K562 (cell line): Measurements from ENCODE around the gene HEPACAM. TPM values are rescaled to one million over a fixed set of nuclear protein-coding genes. Genes with fewer than 3 reads are reported as not detected.

ENCODE experiments used
- BCOR ChIP-seq: fragments of 450-650 bp; IDR thresholded peaks from 2 replicates; pipeline ENCODE4 v1.6.1; 2016
- C11orf30 ChIP-seq: fragments of 450-650 bp; IDR thresholded peaks from 2 replicates; pipeline ENCODE4 v1.6.1; 2016; ENCODE audit warnings: low read depth, mild to moderate bottlenecking
- CTCFL ChIP-seq: IDR thresholded peaks from 2 replicates; pipeline ENCODE4 v1.6.1; 2011; ENCODE audit warnings: borderline replicate concordance, low read depth, mild to moderate bottlenecking, moderate library complexity, low read length; ENCODE audit not compliant: insufficient read depth, poor library complexity, severe bottlenecking
- CUX1 ChIP-seq: fragments of 200-800 bp; sonication (Bioruptor generic); IDR thresholded peaks from 2 replicates; pipeline ENCODE4 v1.6.1; 2016; ENCODE audit warnings: missing genetic modification characterization, missing compliant biosample characterization
- FOXM1 ChIP-seq, 2 experiments: fragments of 450-650 bp in 1 of 2; sonication (generic) in 1 of 2; formaldehyde crosslinking in 1 of 2; IDR thresholded peaks; 2 replicates each; pipeline versions ENCODE4 v1.6.1 to v1.9.0; 2017 to 2022; ENCODE audit warnings: low read depth in 2 of 2, mild to moderate bottlenecking in 2 of 2, missing genetic modification reagents in 1 of 2, moderate library complexity in 1 of 2
- MTA3 ChIP-seq: fragments of 450-650 bp; formaldehyde crosslinking; IDR thresholded peaks from 2 replicates; pipeline ENCODE4 v1.6.1; 2017; ENCODE audit warnings: mild to moderate bottlenecking, borderline replicate concordance
- NFYB ChIP-seq: IDR thresholded peaks from 2 replicates; pipeline ENCODE4 v1.6.1; 2011; ENCODE audit warnings: mild to moderate bottlenecking, moderate library complexity; ENCODE audit not compliant: insufficient read length; ENCODE audit errors: extremely low read depth
- NONO ChIP-seq, 2 experiments: fragments of 200-400 bp in 1 of 2; fragments of 450-650 bp in 1 of 2; formaldehyde crosslinking in 1 of 2; IDR thresholded peaks; 2 replicates each; pipeline ENCODE4 v1.6.1; 2017; ENCODE audit warnings: low read depth in 2 of 2, mild to moderate bottlenecking in 2 of 2, moderate library complexity in 2 of 2, low read length in 1 of 2
- PHF8 ChIP-seq: fragments of 200-600 bp; sonication (generic); IDR thresholded peaks from 2 replicates; pipeline ENCODE4 v1.6.1; 2012; ENCODE audit warnings: mixed run types, mild to moderate bottlenecking, inconsistent platforms, low read length, moderate library complexity, borderline replicate concordance
- PHTF2 ChIP-seq: fragments of 250-450 bp; sonication (Bioruptor Pico); IDR thresholded peaks from 2 replicates; pipeline ENCODE4 v1.5.0; 2021; ENCODE audit warnings: mild to moderate bottlenecking
- SRSF3 ChIP-seq: fragments of 200-400 bp; formaldehyde crosslinking; IDR thresholded peaks from 2 replicates; pipeline ENCODE4 v1.6.1; 2016; ENCODE audit warnings: mild to moderate bottlenecking, low read length, moderate library complexity; ENCODE audit not compliant: insufficient read depth
- TCF7L2 ChIP-seq: fragments of 150-350 bp; IDR thresholded peaks from 2 replicates; pipeline ENCODE4 v1.6.1; 2016; ENCODE audit warnings: low read depth, mild to moderate bottlenecking, low read length, moderate library complexity
- TGIF2 ChIP-seq: sonication (generic); formaldehyde crosslinking; IDR thresholded peaks from 2 replicates; pipeline ENCODE4 v1.8.1; 2022; ENCODE audit warnings: mild to moderate bottlenecking, missing genetic modification reagents, moderate library complexity
- UBTF ChIP-seq, 2 experiments: IDR thresholded peaks; 2 replicates each; pipeline ENCODE4 v1.6.1; 2012; ENCODE audit warnings: improper control_type of control experiment in 2 of 2, low read depth in 2 of 2, low read length in 2 of 2, borderline replicate concordance in 1 of 2
- ZNF699 ChIP-seq: fragments of 250-450 bp; sonication (Bioruptor Pico); IDR thresholded peaks from 2 replicates; pipeline ENCODE4 v1.8.0; 2021; ENCODE audit warnings: mild to moderate bottlenecking, moderate library complexity; ENCODE audit not compliant: insufficient replicate concordance
- ZNF764 ChIP-seq: fragments of 250-450 bp; sonication (Bioruptor Pico); IDR thresholded peaks from 2 replicates; pipeline ENCODE4 v1.4.0; 2020; ENCODE audit warnings: low read depth, mild to moderate bottlenecking, moderate library complexity
- polyA plus RNA-seq, 8 experiments: library from polyadenylated mRNA; depleted of rRNA in 4 of 8; stranded (reverse) in 5 of 8; unstranded in 3 of 8; fragments of >200 nt; fragmentation: Nextera tagmentation in 2 of 8; fragmentation: Illumina TruSeq in 1 of 8; extraction: Ambion mirVana in 2 of 8; extraction: Trizol in 1 of 8; gene quantifications; 2 replicates each; pipeline versions ENCODE4 v1.2.1 to v1.2.3, GENCODE V29; 2011 to 2014; ENCODE audit warnings: inconsistent platforms in 1 of 8, missing spikeins in 1 of 8
- total RNA-seq, 7 experiments: library from RNA; depleted of rRNA in 6 of 7; stranded (reverse); fragments of >200 nt in 6 of 7; fragmentation: Illumina TruSeq in 2 of 7; extraction: Trizol in 2 of 7; gene quantifications; 2 replicates each; pipeline versions ENCODE4 v1.2.1 to v1.2.3, GENCODE V29; 2011 to 2021; ENCODE audit warnings: low replicate concordance in 1 of 7

HEPACAM gene
- total and polyA plus RNA-seq, 9 of the 15 experiments (the other 6 are each of a cell fraction or from before 2014, with no cell fraction given): not detected

GRCh38 chr11:124875943-124876817 lies 59.7 kb downstream of the HEPACAM start (continued):
- TF ChIP-seq CUX1 (CRISPR knock-in tag): no peak
- no peak for TF ChIP-seq SRSF3
- no peak for TF ChIP-seq ZNF764
- TF ChIP-seq ZNF699: no peak
- TF ChIP-seq BCOR: peak; percentile 61; the same call in 1 of the 2 replicates
- no peak for TF ChIP-seq FOXM1 (IDR thresholded peaks at IDR 0.05; ENCODE audit: low read depth)
- no peak for TF ChIP-seq FOXM1 (CRISPR knock-in tag; IDR thresholded peaks at IDR 0.05; ENCODE audit: low read depth)
- no peak for TF ChIP-seq C11orf30
- TF ChIP-seq TGIF2 (CRISPR knock-in tag): no peak
- peak; percentile 79 to 93; a peak in 3 of 4 replicates for TF ChIP-seq UBTF (IDR thresholded peaks at IDR 0.05; ENCODE audit: borderline replicate concordance in 1 of 2, low read depth in 2 of 2, low read length in 2 of 2)
- no peak for TF ChIP-seq PHTF2 (CRISPR knock-in tag)
- no peak for TF ChIP-seq TCF7L2
- peak; percentile 88 for TF ChIP-seq CTCFL
- TF ChIP-seq NFYB: no peak
- TF ChIP-seq PHF8: peak; percentile 43; the same call in 1 of the 2 replicates
- peak; percentile 81; the same call in 1 of the 2 replicates for TF ChIP-seq MTA3
- peak in 1 of 2 experiments; percentile 12; a peak in 1 of 4 replicates for TF ChIP-seq NONO (IDR thresholded peaks at IDR 0.05; ENCODE audit: low read depth in 2 of 2, low read length in 1 of 2)
